Anterior cingulate cortex (tissue), 58 donors: ENCODE results near the gene OR2H1.

ENCODE experiments used
- DNase-seq, 58 donors: peaks; one replicate each; lab custom pipeline; 2025; lab: John Stamatoyannopoulos, UW

OR2H1 gene

GRCh38 chr6:29479560-29479959, 22.6 kb downstream of the OR2H1 start:
- no peak for DNase-seq

GRCh38 chr6:29483186-29483585, 26.2 kb downstream of the OR2H1 start:
- DNase-seq: no peak

GRCh38 chr6:29483735-29484134, 26.8 kb downstream of the OR2H1 start:
- DNase-seq: no peak

- no peak for DNase-seq
Observed at GRCh38 chr6:29486577-29486976, 29.6 kb downstream of the OR2H1 start.

- no peak for DNase-seq
Observed at GRCh38 chr6:29487131-29487530, 30.2 kb downstream of the OR2H1 start.

GRCh38 chr6:29487660-29488059, 30.7 kb downstream of the OR2H1 start, which contains the start of gene MAS1L:
Gene MAS1L, minus strand, starts transcription at chr6:29487956. Its CDS starts 54 bp downstream, at chr6:29487902.
- DNase-seq: no peak

- DNase-seq: no peak
Observed at GRCh38 chr6:29488874-29489273, 31.9 kb downstream of the OR2H1 start.

GRCh38 chr6:29489286-29489685, 32.3 kb downstream of the OR2H1 start:
- no peak for DNase-seq

- no peak for DNase-seq
Observed at GRCh38 chr6:29490055-29490454, 33.1 kb downstream of the OR2H1 start.

GRCh38 chr6:29490552-29490951, 33.6 kb downstream of the OR2H1 start:
- DNase-seq: no peak

GRCh38 chr6:29491574-29491973, 34.6 kb downstream of the OR2H1 start:
- DNase-seq: no peak

- DNase-seq: no peak
Observed at GRCh38 chr6:29493261-29493660, 36.3 kb downstream of the OR2H1 start.

GRCh38 chr6:29494131-29494530, 37.2 kb downstream of the OR2H1 start:
- DNase-seq: no peak

- no peak for DNase-seq
Observed at GRCh38 chr6:29495571-29495970, 38.6 kb downstream of the OR2H1 start.

- no peak for DNase-seq
Observed at GRCh38 chr6:29496961-29497360, 40.0 kb downstream of the OR2H1 start.

GRCh38 chr6:29499704-29500103, 42.7 kb downstream of the OR2H1 start:
- no peak for DNase-seq

- no peak for DNase-seq
Observed at GRCh38 chr6:29500594-29500993, 43.6 kb downstream of the OR2H1 start.

- DNase-seq: no peak
Observed at GRCh38 chr6:29501106-29501505, 44.2 kb downstream of the OR2H1 start.

GRCh38 chr6:29502181-29502580, 45.2 kb downstream of the OR2H1 start:
- no peak for DNase-seq

GRCh38 chr6:29502597-29502996, 45.6 kb downstream of the OR2H1 start:
- no peak for DNase-seq

- no peak for DNase-seq
Observed at GRCh38 chr6:29504961-29505360, 48.0 kb downstream of the OR2H1 start.

GRCh38 chr6:29505808-29506207, 48.9 kb downstream of the OR2H1 start:
- no peak for DNase-seq

GRCh38 chr6:29506446-29507067, 49.6 kb downstream of the OR2H1 start:
- no peak for DNase-seq
